HepG2 (cell line): ENCODE results near the gene CDH1. TPM values are rescaled to one million over a fixed set of nuclear protein-coding genes. Genes with fewer than 3 reads are reported as not detected.

Experiments used
- FOXA3 ChIP-seq: IDR thresholded peaks from 2 replicates; pipeline ENCODE4 v1.6.1; 2016; ENCODE audit warnings: missing genetic modification reagents, missing compliant biosample characterization
- HNF1B ChIP-seq: sonication (generic); formaldehyde crosslinking; IDR thresholded peaks from 2 replicates; pipeline ENCODE4 v1.5.1; 2020; ENCODE audit warnings: mild to moderate bottlenecking, moderate library complexity, missing genetic modification reagents
- KLF13 ChIP-seq: sonication (generic); formaldehyde crosslinking; IDR thresholded peaks from 2 replicates; pipeline ENCODE4 v1.4.0; 2020; ENCODE audit warnings: mild to moderate bottlenecking, missing genetic modification reagents
- PHF20 ChIP-seq: sonication (generic); formaldehyde crosslinking; IDR thresholded peaks from 2 replicates; pipeline ENCODE4 v1.5.0; 2020; ENCODE audit warnings: mild to moderate bottlenecking, missing genetic modification reagents
- PTBP1 ChIP-seq: fragments of 200-400 bp; formaldehyde crosslinking; IDR thresholded peaks from 2 replicates; pipeline ENCODE4 v1.6.1; 2018; ENCODE audit warnings: low read length, low read depth; ENCODE audit not compliant: poor library complexity, severe bottlenecking
- SALL1 ChIP-seq: sonication (generic); formaldehyde crosslinking; IDR thresholded peaks from 2 replicates; pipeline ENCODE4 v1.8.0; 2022; ENCODE audit warnings: mild to moderate bottlenecking, missing genetic modification reagents
- SOX6 ChIP-seq, 2 experiments: fragments of 450-650 bp in 1 of 2; sonication (generic) in 1 of 2; formaldehyde crosslinking in 1 of 2; IDR thresholded peaks; 2 replicates each; pipeline versions ENCODE4 v1.4.0 to v1.6.1; 2017 to 2020; ENCODE audit warnings: antibody characterized with exemption in 1 of 2, mild to moderate bottlenecking in 1 of 2, missing genetic modification reagents in 1 of 2
- TFDP1 ChIP-seq: IDR thresholded peaks from 2 replicates; pipeline ENCODE4 v1.6.1; 2016; ENCODE audit warnings: missing compliant biosample characterization, missing genetic modification reagents, borderline replicate concordance
- THAP9 ChIP-seq: sonication (generic); formaldehyde crosslinking; IDR thresholded peaks from 2 replicates; pipeline ENCODE4; 2020; ENCODE audit warnings: missing genetic modification reagents, mild to moderate bottlenecking, borderline replicate concordance
- TIGD3 ChIP-seq: sonication (generic); formaldehyde crosslinking; IDR thresholded peaks from 2 replicates; pipeline ENCODE4 v1.5.1; 2020; ENCODE audit warnings: mild to moderate bottlenecking, missing genetic modification reagents, borderline replicate concordance
- ZBTB14 ChIP-seq: sonication (generic); formaldehyde crosslinking; IDR thresholded peaks from 2 replicates; pipeline ENCODE4 v1.4.0; 2020; ENCODE audit warnings: missing genetic modification reagents
- ZHX1 ChIP-seq: sonication (generic); formaldehyde crosslinking; IDR thresholded peaks from 2 replicates; pipeline ENCODE4 v1.8.1; 2022; ENCODE audit warnings: low read depth, mild to moderate bottlenecking, missing genetic modification reagents
- ZMYM4 ChIP-seq: sonication (generic); formaldehyde crosslinking; IDR thresholded peaks from 2 replicates; pipeline ENCODE4 v1.8.1; 2023; ENCODE audit warnings: mild to moderate bottlenecking, missing genetic modification reagents
- ZNF644 ChIP-seq: IDR thresholded peaks from 2 replicates; pipeline ENCODE4 v1.6.1; 2016; ENCODE audit warnings: low read depth
- polyA plus RNA-seq, 8 experiments: library from polyadenylated mRNA; depleted of rRNA in 3 of 8; stranded (reverse) in 7 of 8; unstranded in 1 of 8; fragments of >200 nt; fragmentation: Illumina TruSeq in 4 of 8; extraction: Trizol in 4 of 8; gene quantifications; 2 replicates each; pipeline versions ENCODE4 v1.2.1 to v1.2.3, GENCODE V29; 2011 to 2016; ENCODE audit warnings: low read depth in 4 of 8, missing spikeins in 1 of 8, mixed read lengths in 1 of 8; ENCODE audit not compliant: insufficient read depth in 1 of 8
- total RNA-seq, 5 experiments: library from RNA; depleted of rRNA; stranded (reverse); fragments of >200 nt; fragmentation: Illumina TruSeq; extraction: Trizol; gene quantifications; 2 replicates each; pipeline ENCODE4 v1.2.3, GENCODE V29; 2016; ENCODE audit warnings: low read depth in 1 of 5

CDH1 gene
- total and polyA plus RNA-seq, 2 of the 13 experiments (the other 11 are each of a cell fraction or from before 2014, with no cell fraction given) = 0.95 to 9.8 TPM

GRCh38 chr16:68739964-68740627 lies 3.0 kb downstream of the CDH1 start (continued):
- TF ChIP-seq TIGD3 (CRISPR knock-in tag) = no peak
- peak; percentile 38; the same call in 1 of the 2 replicates for TF ChIP-seq ZMYM4
- 0 out of 2 replicates have a peak, but pooled peaks have one; percentile 31 for TF ChIP-seq TFDP1
- no peak for TF ChIP-seq ZBTB14 (CRISPR knock-in tag)
- TF ChIP-seq SOX6 (IDR thresholded peaks at IDR 0.05) = no peak
- peak; percentile 74 for TF ChIP-seq SOX6 (CRISPR knock-in tag; IDR thresholded peaks at IDR 0.05)
- TF ChIP-seq KLF13 (CRISPR knock-in tag) = no peak
- TF ChIP-seq FOXA3 (CRISPR knock-in tag) = peak; percentile 62
- peak; percentile 76 for TF ChIP-seq SALL1 (CRISPR knock-in tag)
- peak; percentile 57; the same call in 1 of the 2 replicates for TF ChIP-seq ZNF644 (CRISPR knock-in tag)
- TF ChIP-seq THAP9 (CRISPR knock-in tag) = no peak
- TF ChIP-seq HNF1B = no peak
- TF ChIP-seq PHF20 (CRISPR knock-in tag) = no peak
- TF ChIP-seq PTBP1 = no peak
- no peak for TF ChIP-seq ZHX1 (CRISPR knock-in tag)
